Stimulated activated effector memory CD8-positive, alpha-beta T cell treated with anti-CD3 and anti-CD28 coated beads, Interleukin-12 subunit alpha, Interleukin-12 subunit beta, amount 100 ng/mL, for 72 hours (primary cell): ENCODE measurements around the gene SRSF7.
"Not testable (repeated sequence)": the region's sequence is repeated elsewhere in the genome, so short reads cannot be mapped to it uniquely, and the experiment has no call there.

ENCODE experiments used
- ATAC-seq: fragments of 150-1000 bp; cut with Tn5 transposase; 2 replicates; pipeline ENCODE4 v1.10.0; 2021
- DNase-seq, 2 donors: peaks; one replicate each; pipeline ENCODE4 v3.0.0; 2021 to 2022; ENCODE audit warnings: low spot score in 2 of 2
- H3K27ac Mint-ChIP-seq: one replicate; pipeline ENCODE4 v1.8.0; 2022; ENCODE audit warnings: mild to moderate bottlenecking, mixed read lengths
- H3K36me3 Mint-ChIP-seq: one replicate; pipeline ENCODE4 v1.8.0; 2022; ENCODE audit warnings: mild to moderate bottlenecking, mixed read lengths
- H3K4me1 Mint-ChIP-seq: one replicate; pipeline ENCODE4 v1.8.0; 2022; ENCODE audit warnings: mixed read lengths
- H3K4me3 Mint-ChIP-seq: one replicate; pipeline ENCODE4 v1.8.0; 2022; ENCODE audit warnings: mild to moderate bottlenecking, mixed read lengths
- H3K9me3 Mint-ChIP-seq: one replicate; pipeline ENCODE4 v1.8.0; 2022; ENCODE audit warnings: mixed read lengths

SRSF7 gene

DNA sequence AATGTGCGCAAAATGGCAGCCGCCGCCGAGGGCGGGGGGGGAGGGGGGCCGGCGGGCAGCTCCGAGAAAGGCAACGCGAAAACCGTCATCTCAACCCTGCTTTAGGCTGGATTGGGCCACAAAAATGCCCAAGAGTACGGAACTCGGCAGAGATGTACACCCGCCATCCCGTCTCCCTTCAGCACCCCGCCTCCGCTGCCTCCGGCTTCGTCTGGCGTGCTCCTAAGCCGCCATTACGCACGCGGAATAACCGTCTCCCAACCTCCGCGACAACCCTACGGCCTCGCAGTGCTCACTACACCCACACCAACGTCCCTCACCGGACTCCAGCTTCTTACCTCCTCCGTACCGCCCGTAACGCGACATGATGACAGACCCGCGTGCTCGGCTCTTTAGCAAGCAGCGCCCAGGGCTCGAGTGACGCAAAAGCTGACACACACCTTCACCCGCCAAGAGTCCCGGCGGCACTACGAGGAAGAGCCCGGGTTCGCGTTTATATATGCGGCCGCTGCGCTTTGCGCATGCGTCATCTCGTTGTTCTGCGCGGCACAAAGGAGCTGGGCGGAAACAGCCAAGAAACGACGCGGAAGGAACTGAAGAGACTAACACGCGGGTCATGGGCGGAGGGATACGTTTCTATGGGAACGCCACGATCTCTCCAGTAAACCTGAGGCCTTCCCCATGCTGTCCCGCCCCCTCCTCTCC is at the start of gene SRSF7:
Gene SRSF7 (minus strand): TSS at position 471 of the 705 bp plus-strand sequence. CDS start 105 bp downstream, at position 366.
- Mint-ChIP-seq H3K36me3 (peaks cover 63% of the 10 kb centered on the region), H3K27ac (peak within 1 kb of the TSS; percentile 100), H3K9me3 (no peaks in the 10 kb centered on the region), H3K4me1 (peaks cover 55% of the 10 kb centered on the region), H3K4me3 (peak within 1 kb of the TSS; percentile 100)
- DNase-seq (peak; percentile 96 to 100), ATAC-seq (peak; percentile 86)

DNA sequence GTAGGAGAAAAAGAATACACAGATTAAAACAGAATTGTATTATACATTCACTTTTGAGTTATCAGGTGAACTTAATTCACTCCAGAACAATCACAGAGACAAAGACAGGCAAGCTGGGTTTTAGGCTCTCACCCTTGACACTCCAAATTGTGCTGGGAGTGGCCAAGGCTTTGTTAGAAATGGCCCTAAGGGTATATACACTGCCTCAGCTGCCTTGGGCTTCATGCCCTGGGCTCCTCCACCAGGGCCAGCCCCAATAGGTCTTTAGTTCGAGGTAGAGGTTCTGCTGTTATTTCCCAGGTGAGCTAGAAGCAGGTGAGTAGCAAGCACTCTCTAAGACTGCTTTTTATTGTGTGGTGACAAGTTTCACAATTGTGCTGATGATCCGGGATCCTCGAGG is 46.8 kb upstream of the SRSF7 start:
- Mint-ChIP-seq H3K9me3 (no peaks in the 10 kb centered on the region), H3K36me3 (peaks cover 38% of the 10 kb centered on the region), H3K27ac (no peak overlapping the region), H3K4me3 (no peak overlapping the region), H3K4me1 (no peaks in the 10 kb centered on the region)
- ATAC-seq (no peak), DNase-seq (no peak)

DNA sequence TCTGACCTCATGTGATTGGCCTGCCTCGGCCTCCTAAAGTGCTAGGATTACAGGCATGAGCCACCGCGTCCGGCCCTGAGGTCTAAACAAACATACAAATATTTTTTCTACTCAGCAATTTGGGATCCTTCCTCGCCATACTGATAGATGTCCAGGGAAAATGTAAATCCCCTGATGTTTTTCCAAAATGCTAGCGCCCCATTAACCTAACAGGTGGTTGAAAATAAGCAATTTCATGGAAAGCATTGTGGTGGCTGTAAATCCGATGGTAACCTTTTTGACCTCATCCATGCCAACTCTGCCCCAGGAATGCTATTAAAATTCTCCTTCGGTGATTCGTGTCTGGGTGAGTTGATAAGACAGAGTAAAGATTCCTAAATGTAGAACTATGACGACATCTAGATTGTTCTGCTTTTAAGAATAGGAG is 46.1 kb upstream of the SRSF7 start:
- Mint-ChIP-seq H3K36me3 (peaks cover 34% of the 10 kb centered on the region), H3K4me1 (no peaks in the 10 kb centered on the region), H3K27ac (no peak overlapping the region), H3K4me3 (no peak overlapping the region), H3K9me3 (no peaks in the 10 kb centered on the region)
- ATAC-seq = no peak
- DNase-seq = no peak

DNA sequence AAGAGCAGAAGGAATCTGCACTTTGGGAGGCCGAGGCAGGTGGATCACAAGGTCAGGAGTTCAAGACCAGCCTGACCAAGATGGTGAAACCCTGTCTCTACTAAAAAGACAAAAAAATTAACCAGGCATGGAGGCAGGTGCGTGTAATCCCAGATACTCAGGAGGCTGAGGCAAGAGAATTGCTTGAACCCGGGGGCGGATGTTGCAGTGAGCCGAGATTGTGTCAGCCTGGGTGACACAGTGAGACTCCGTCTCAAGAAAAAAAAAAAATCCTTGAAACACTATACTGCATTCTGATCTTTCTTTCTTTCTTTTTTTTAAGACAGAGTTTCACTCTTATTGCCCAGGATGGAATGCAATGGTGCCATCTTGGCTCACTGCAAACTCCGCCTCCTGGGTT is 43.9 kb upstream of the SRSF7 start:
- DNase-seq, H3K4me1 Mint-ChIP-seq, H3K4me3 Mint-ChIP-seq, ATAC-seq, H3K9me3 Mint-ChIP-seq, H3K27ac Mint-ChIP-seq: not testable (repeated sequence)
- H3K36me3 Mint-ChIP-seq = peaks cover 24% of the 10 kb centered on the region

DNA sequence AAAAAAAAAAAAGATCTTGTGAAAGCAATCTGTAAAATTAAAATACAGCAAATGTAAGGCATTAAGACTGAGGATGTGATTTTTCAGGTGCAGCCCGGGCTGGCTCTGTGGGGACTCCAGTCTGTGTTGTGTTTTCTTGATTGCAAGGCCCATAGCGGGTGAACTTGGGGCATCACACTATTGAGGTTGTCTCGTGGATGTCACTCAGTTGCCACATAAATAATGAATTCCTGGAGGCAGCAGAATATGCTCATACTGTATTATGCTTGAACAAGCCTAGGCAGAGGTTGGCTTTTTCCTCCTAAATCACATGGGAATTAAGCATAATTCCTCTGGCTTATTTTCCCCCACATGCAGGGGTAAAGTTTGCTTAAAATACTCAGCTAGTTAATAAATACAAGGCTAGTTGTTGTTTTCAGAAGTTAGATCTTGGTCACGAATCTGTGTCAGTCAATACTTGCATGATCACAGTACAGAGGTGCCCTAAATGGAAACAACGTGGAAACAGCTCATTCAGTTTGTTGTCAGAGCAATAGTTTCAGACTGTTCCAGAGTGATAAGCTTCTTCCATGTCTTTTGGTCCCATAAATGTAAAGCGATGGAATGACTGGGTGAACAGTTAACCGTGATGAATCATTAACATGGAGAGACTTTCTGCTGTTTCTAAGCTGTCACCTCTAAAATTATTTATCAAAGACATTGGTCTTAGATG is 43.2 kb upstream of the SRSF7 start:
- ATAC-seq (no peak), DNase-seq (no peak)
- Mint-ChIP-seq H3K4me3 (no peak overlapping the region), H3K27ac (no peak overlapping the region), H3K36me3 (peaks cover 22% of the 10 kb centered on the region), H3K9me3 (no peaks in the 10 kb centered on the region), H3K4me1 (no peaks in the 10 kb centered on the region)

DNA sequence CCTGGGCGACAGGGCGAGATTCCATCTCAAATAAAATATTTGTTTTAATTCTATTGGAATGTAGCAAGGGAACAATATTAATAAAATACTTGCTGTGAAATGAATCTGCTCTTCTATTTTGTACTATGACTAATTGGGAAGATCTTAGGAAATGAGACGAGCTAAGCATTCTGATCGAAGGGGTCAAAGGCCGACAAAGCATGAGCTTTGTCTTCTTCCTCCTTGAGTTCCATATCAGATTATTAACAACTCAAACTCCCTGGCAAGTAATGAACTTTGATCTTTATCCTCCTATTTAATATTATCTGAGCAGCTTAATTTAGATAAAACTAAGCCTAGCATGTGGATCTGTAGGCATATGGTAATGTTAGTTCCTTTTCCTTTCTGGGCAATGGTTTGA is 42.4 kb upstream of the SRSF7 start:
- Mint-ChIP-seq H3K4me3 (no peak overlapping the region), H3K27ac (no peak overlapping the region), H3K36me3 (peaks cover 14% of the 10 kb centered on the region), H3K9me3 (no peaks in the 10 kb centered on the region), H3K4me1 (no peaks in the 10 kb centered on the region)
- ATAC-seq = no peak
- no peak for DNase-seq

DNA sequence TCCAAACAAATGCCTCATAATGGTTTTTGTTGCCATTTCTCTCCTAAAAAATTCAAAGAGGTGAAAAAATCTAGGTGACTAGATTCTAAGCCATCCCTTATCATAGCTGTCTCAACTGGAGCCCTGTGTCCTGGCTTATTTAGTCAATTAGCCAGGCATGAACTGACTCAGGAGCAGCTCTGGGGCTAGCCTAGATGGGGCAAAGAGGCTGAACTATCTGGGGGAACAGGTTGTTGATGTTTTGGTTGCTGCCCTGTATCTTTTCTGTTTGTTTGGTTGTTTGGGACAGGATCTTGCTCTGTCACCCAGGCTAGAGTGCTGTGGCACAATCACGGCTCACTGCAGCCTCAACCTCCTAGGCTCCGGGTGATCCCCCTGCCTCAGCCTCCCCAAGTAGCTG is 41.6 kb upstream of the SRSF7 start:
- Mint-ChIP-seq H3K9me3 (no peaks in the 10 kb centered on the region), H3K27ac (no peak overlapping the region), H3K4me1 (no peaks in the 10 kb centered on the region), H3K36me3 (peaks cover 6% of the 10 kb centered on the region), H3K4me3 (no peak overlapping the region)
- no peak for ATAC-seq
- DNase-seq = no peak

GRCh38 chr2:38792321-38792720 is 41.2 kb upstream of the SRSF7 start:
- not testable (repeated sequence) for H3K27ac Mint-ChIP-seq, H3K4me1 Mint-ChIP-seq, H3K4me3 Mint-ChIP-seq

GRCh38 chr2:38791744-38792143 is 40.6 kb upstream of the SRSF7 start:
- ATAC-seq (no peak), DNase-seq (no peak)
- no peaks in the 10 kb centered on the region for H3K9me3 Mint-ChIP-seq
- no peaks in the 10 kb centered on the region for H3K36me3 Mint-ChIP-seq
- H3K4me3 Mint-ChIP-seq = no peak overlapping the region
- no peak overlapping the region for H3K27ac Mint-ChIP-seq
- no peaks in the 10 kb centered on the region for H3K4me1 Mint-ChIP-seq

More at GRCh38 chr2:38792321-38792720, 41.2 kb upstream of the SRSF7 start:
- not testable (repeated sequence) for ATAC-seq, H3K9me3 Mint-ChIP-seq, H3K36me3 Mint-ChIP-seq, DNase-seq

- ATAC-seq = no peak
- Mint-ChIP-seq H3K36me3 (no peaks in the 10 kb centered on the region), H3K27ac (no peak overlapping the region), H3K4me1 (no peaks in the 10 kb centered on the region), H3K4me3 (no peak overlapping the region), H3K9me3 (no peaks in the 10 kb centered on the region)
- no peak for DNase-seq
Measured at GRCh38 chr2:38789691-38790090, 38.5 kb upstream of the SRSF7 start.

- H3K9me3 Mint-ChIP-seq = no peaks in the 10 kb centered on the region
- DNase-seq (no peak), ATAC-seq (no peak)
- peaks cover 2% of the 10 kb centered on the region for H3K36me3 Mint-ChIP-seq
- H3K27ac Mint-ChIP-seq = no peak overlapping the region
- H3K4me1 Mint-ChIP-seq = no peaks in the 10 kb centered on the region
- no peak overlapping the region for H3K4me3 Mint-ChIP-seq
Measured at GRCh38 chr2:38788306-38788705, 37.1 kb upstream of the SRSF7 start.

DNA sequence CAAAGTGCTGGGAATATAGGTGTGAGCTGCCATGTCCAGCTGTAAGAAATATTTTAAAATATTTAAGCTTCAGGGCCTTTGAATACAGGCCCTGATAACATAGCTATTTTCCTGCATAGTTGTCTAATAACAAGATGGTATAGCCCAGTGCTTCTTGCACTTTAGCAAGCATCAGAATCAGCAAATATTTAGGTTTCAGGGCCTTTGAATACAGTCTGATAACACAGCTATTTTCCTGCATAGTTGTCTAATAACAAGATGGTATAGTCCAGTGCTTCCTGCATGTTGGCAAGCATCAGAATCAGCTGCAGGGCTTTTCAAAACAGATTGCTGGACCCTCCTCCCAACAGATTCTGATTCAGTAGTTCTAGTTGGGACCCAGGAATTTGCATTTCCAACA is 32.4 kb upstream of the SRSF7 start:
- Mint-ChIP-seq H3K4me1 (peaks cover 7% of the 10 kb centered on the region), H3K36me3 (peaks cover 39% of the 10 kb centered on the region), H3K4me3 (no peak overlapping the region), H3K27ac (no peak overlapping the region), H3K9me3 (no peaks in the 10 kb centered on the region)
- no peak for ATAC-seq
- no peak for DNase-seq

GRCh38 chr2:38778687-38779082 is 27.5 kb upstream of the SRSF7 start:
- DNase-seq = no peak
- H3K4me1 Mint-ChIP-seq = peaks cover 20% of the 10 kb centered on the region
- peak overlapping the region; percentile 98 for H3K4me3 Mint-ChIP-seq

DNA sequence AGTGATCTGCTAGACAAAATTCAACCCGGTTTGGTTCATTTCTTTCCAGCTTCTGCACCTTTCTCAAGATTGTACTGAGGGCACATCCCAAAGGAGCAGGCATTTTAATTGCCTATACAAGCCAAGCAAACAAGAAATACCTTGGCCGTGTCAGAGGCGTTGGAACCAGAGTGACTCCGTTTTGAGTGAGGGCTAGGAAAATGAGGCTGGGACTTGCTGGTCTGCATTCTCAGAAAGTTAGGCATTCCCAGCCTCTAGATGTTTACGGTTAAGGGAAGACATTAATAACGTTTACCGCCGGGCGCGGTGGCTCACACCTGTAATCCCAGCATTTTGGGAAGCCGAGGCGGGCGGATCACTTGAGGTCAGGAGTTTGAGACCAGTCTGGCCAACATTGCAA is 25.4 kb upstream of the SRSF7 start:
- Mint-ChIP-seq H3K4me3 (no peak overlapping the region), H3K4me1 (peaks cover 14% of the 10 kb centered on the region), H3K27ac (no peak overlapping the region), H3K9me3 (no peaks in the 10 kb centered on the region), H3K36me3 (peaks cover 25% of the 10 kb centered on the region)
- no peak for DNase-seq
- ATAC-seq = no peak

More at GRCh38 chr2:38778687-38779082, 27.5 kb upstream of the SRSF7 start:
- Mint-ChIP-seq H3K27ac (peak overlapping the region; percentile 96), H3K9me3 (no peaks in the 10 kb centered on the region), H3K36me3 (peaks cover 45% of the 10 kb centered on the region)
- no peak for ATAC-seq

DNA sequence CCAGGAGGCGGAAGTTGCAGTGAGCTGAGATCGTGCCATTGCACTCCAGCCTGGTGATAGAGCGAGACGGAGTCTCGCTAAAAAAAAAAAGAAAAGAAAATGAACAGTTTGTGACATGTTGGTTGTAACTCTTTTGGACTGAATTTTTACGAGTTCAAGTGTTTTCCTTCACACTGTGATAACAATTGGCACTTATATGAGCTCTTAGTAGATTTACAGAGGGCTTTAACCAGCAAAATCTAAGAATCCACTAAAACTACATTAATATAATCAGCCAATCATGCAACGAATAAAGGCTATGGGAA is 24.7 kb upstream of the SRSF7 start:
- peaks cover 14% of the 10 kb centered on the region for H3K4me1 Mint-ChIP-seq
- ATAC-seq = no peak
- no peak overlapping the region for H3K27ac Mint-ChIP-seq
- no peak for DNase-seq
- H3K4me3 Mint-ChIP-seq = no peak overlapping the region
- H3K36me3 Mint-ChIP-seq = peaks cover 19% of the 10 kb centered on the region
- no peaks in the 10 kb centered on the region for H3K9me3 Mint-ChIP-seq
